ENCODE results near the gene RNF144A.
A peak's percentile ranks its signal among the peaks of the same experiment; 100 is the strongest.

Gene RNF144A

DNA sequence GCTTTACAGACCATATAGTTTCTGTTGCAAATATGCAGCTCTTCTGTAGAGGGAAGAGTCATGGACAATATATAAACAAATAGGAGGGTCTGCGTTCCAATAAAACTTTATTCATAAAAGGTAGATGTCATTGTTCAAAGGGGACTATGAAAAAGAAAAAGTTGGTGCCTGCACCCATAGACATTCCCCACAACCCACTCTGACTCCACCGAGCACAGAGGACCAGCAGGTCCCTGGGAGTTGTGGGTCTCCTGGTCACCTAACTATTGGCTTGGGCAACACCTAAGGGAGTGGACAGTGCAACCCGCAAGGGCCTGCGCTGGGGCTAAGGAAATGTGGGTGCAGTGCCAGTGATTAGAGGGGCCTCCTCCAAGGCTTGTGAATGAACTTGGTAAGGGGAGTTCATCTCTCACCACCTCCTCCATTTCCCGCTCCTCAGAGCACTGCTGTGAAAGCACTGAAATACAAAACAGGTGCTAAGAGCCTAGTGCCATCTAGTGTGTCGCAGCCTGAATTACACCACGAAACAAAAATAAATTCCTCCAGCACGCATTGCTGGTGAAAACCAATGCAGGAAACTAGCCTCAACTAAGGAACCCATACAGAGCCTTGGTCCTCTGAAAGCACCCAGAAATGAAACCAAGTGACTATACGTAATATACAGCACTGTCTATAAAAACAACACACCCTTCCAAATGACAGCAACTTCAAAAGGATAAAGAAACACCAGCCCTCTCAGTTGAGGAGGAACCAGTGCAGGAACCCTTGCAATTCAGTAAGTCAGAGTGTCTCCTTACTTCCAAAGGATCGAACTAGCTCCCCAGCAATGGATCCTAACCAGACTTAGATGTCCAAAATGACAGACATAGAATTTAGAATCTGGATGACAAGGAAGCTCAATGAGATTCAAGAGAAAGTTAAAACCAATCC, 166.6 kb downstream of the RNF144A start:
- in situ Hi-C loops (cut with MboI; ENCODE audit: low sequenced_read_pairs, unreplicated experiment) = no loop called here
- peak; percentile 41 for TF ChIP-seq CTCF (IDR thresholded peaks at IDR 0.05; ENCODE audit: borderline replicate concordance, control extremely low read depth, extremely low read depth, insufficient read depth, missing control alignments)
- DNase-seq (ENCODE audit: low spot score) = no peak

GRCh38 chr2:7084601-7085000, 167.4 kb downstream of the RNF144A start:
- DNase-seq (ENCODE audit: low spot score) = no peak
- in situ Hi-C loops (cut with MboI; ENCODE audit: low sequenced_read_pairs, unreplicated experiment) = no loop called here
- no peak for TF ChIP-seq CTCF (IDR thresholded peaks at IDR 0.05; ENCODE audit: borderline replicate concordance, control extremely low read depth, extremely low read depth, insufficient read depth, missing control alignments)

- in situ Hi-C loops (cut with MboI; ENCODE audit: low sequenced_read_pairs, unreplicated experiment) = no loop called here
- TF ChIP-seq CTCF (IDR thresholded peaks at IDR 0.05; ENCODE audit: borderline replicate concordance, control extremely low read depth, extremely low read depth, insufficient read depth, missing control alignments) = no peak
Observed at GRCh38 chr2:7089284-7089683, 172.1 kb downstream of the RNF144A start.

DNA sequence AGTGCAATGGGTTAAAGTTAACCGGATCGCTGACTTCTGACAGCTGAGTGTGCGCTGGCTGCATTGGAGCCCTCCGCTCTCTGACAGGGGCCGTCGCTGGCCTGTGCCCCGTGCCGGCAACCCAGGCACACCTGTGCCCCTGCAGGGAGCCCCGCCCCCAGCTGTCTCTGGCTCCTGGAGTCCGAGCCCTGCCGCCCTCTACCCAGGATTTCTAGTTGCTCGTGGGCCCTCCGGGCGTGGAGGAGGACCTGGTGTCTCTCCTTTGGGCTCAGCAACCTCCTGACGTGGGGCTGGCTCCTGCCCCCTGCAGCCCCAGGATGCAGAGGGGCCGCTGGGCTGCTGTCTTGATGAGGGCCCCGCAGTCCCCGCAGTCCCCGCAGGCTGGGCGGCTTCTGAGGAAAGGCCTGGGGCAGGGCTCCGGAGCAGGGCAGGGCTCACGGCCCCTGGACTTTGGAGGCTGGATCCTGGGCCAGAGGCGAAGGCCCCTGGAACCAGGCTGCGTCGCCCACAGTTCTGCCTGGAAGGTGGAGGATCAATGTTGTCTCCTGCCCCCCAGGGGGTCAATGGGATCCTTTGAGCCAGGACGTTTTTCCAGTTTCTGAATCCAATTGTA, 172.8 kb downstream of the RNF144A start:
- in situ Hi-C loops (cut with MboI; ENCODE audit: low sequenced_read_pairs, unreplicated experiment) = no loop called here

More at GRCh38 chr2:7089284-7089683, 172.1 kb downstream of the RNF144A start:
- DNase-seq (ENCODE audit: low spot score) = no peak

GRCh38 chr2:7093376-7093775, 176.2 kb downstream of the RNF144A start:
- DNase-seq (ENCODE audit: low spot score) = no peak
- no peak for TF ChIP-seq CTCF (IDR thresholded peaks at IDR 0.05; ENCODE audit: borderline replicate concordance, control extremely low read depth, extremely low read depth, insufficient read depth, missing control alignments)
- in situ Hi-C loops (cut with MboI; ENCODE audit: low sequenced_read_pairs, unreplicated experiment) = no loop called here

More for the DNA sequence above, 172.8 kb downstream of the RNF144A start:
- DNase-seq (ENCODE audit: low spot score) = no peak
- TF ChIP-seq CTCF (IDR thresholded peaks at IDR 0.05; ENCODE audit: borderline replicate concordance, control extremely low read depth, extremely low read depth, insufficient read depth, missing control alignments) = no peak

All from GM13976 (cell line).